Gastroesophageal sphincter (tissue), 4 donors: ENCODE results near the gene AXIN1. TPM values are rescaled to one million over a fixed set of nuclear protein-coding genes. Genes with fewer than 3 reads are reported as not detected.

Source experiments
- ATAC-seq: fragments of 150-250 bp; one replicate; pipeline ENCODE4 v1.9.1; 2016; ENCODE audit warnings: mild to moderate bottlenecking, moderate library complexity
- H3K27ac ChIP-seq, 4 donors: fragments of 200-600 bp; sonication (generic) in 3 of 4; 1 replicate in 3 of 4; 2 replicates in 1 of 4; pipeline ENCODE4 v1.5.1; 2016 to 2019
- H3K27me3 ChIP-seq: fragments of 200-600 bp; sonication (generic); one replicate; pipeline ENCODE4 v1.5.1; 2019
- H3K36me3 ChIP-seq, 2 donors: fragments of 200-600 bp; sonication (generic); one replicate each; pipeline ENCODE4 v1.5.1; 2019; ENCODE audit warnings: control low read depth in 1 of 2
- H3K4me1 ChIP-seq, 3 donors: fragments of 200-600 bp; sonication (generic); 1 replicate in 2 of 3; 2 replicates in 1 of 3; pipeline ENCODE4 v1.5.1; 2016 to 2019; ENCODE audit warnings: control low read depth in 2 of 3
- H3K4me3 ChIP-seq, 2 donors: fragments of 200-600 bp; sonication (generic); one replicate each; pipeline ENCODE4 v1.5.1; 2019; ENCODE audit warnings: mild to moderate bottlenecking in 1 of 2, moderate library complexity in 1 of 2
- H3K9me3 ChIP-seq, 3 donors: fragments of 200-600 bp; sonication (generic); one replicate each; pipeline ENCODE4 v1.5.1; 2017 to 2019; ENCODE audit warnings: control low read depth in 2 of 3
- CTCF ChIP-seq, 4 experiments: fragments of 200-600 bp in 2 of 4; fragments of 450-650 bp in 2 of 4; sonication (generic) in 1 of 4; IDR thresholded peaks; one replicate each; pipeline ENCODE4 v1.5.1; 2017 to 2019; ENCODE audit warnings: antibody characterized with exemption in 4 of 4, mild to moderate bottlenecking in 2 of 4, moderate library complexity in 2 of 4
- EP300 ChIP-seq: sonication (generic); formaldehyde crosslinking; IDR thresholded peaks from one replicate; pipeline ENCODE4 v1.6.1; 2017; ENCODE audit warnings: antibody characterized with exemption, mild to moderate bottlenecking
- POLR2A ChIP-seq, 2 donors: fragments of 450-650 bp; IDR thresholded peaks; one replicate each; pipeline ENCODE4 v1.6.1; 2017; ENCODE audit warnings: antibody characterized with exemption in 2 of 2, mild to moderate bottlenecking in 2 of 2, moderate library complexity in 1 of 2
- POLR2AphosphoS5 ChIP-seq: sonication (generic); formaldehyde crosslinking; IDR thresholded peaks from one replicate; pipeline ENCODE4 v1.6.1; 2017; ENCODE audit warnings: antibody characterized with exemption
- WGBS, 2 donors: methylation state at CpG; one replicate each; pipeline ENCODE4 v1.1.5; 2018; ENCODE audit warnings: low coverage in 1 of 2; 5-methylcytosine and 5-hydroxymethylcytosine counted together
- total RNA-seq, 4 donors: library from RNA; depleted of rRNA; stranded (reverse); fragments of >200 nt; gene quantifications; one replicate each; pipeline ENCODE4 v1.1.0, GENCODE V29; 2016

Gene AXIN1
- total RNA-seq, 4 donors from 2014 or later, result 26.0 to 58.8 (median 32.9) TPM

GRCh38 chr16:369866-370436 lies 17.4 kb upstream of the AXIN1 start:
- no peak for TF ChIP-seq POLR2A (IDR thresholded peaks at IDR 0.05)
- peak overlapping the region; percentile 46 to 59 for H3K4me3 ChIP-seq
- WGBS, 2 donors, result 7% methylated on average over 4 of the region's 44 CpGs; no CpG with 5 or more reads in 1 of the 2 donors
- no peak for ATAC-seq
- H3K27ac ChIP-seq, result peak overlapping the region in 3 of 4 donors; percentile 76 to 80 (median 76)
- peaks cover 0 to 72% of the 10 kb centered on the region in 2 donors for H3K36me3 ChIP-seq
- H3K4me1 ChIP-seq, result peaks cover 0 to 26% (median 17%) of the 10 kb centered on the region in 3 donors
- peaks cover 3% of the 10 kb centered on the region for H3K27me3 ChIP-seq
- no peaks in the 10 kb centered on the region for H3K9me3 ChIP-seq

- peaks cover 0 to 26% (median 17%) of the 10 kb centered on the region in 3 donors for H3K4me1 ChIP-seq
- 54 to 73% methylated on average over 6 to 11 of the region's 20 CpGs for WGBS, 2 donors
- H3K27me3 ChIP-seq, result peaks cover 8% of the 10 kb centered on the region
- no peak overlapping the region for H3K27ac ChIP-seq
- H3K9me3 ChIP-seq, result no peaks in the 10 kb centered on the region
- ATAC-seq, result no peak
- TF ChIP-seq POLR2AphosphoS5 (no peak), EP300 (no peak), CTCF (IDR thresholded peaks at IDR 0.05) (no peak), POLR2A (IDR thresholded peaks at IDR 0.05) (no peak)
- H3K4me3 ChIP-seq, result peak overlapping the region in 1 of 2 donors; percentile 59
- peaks cover 0 to 66% of the 10 kb centered on the region in 2 donors for H3K36me3 ChIP-seq
These were observed 16.8 kb upstream of the AXIN1 start for GRCh38 chr16:369275-369865.

DNA sequence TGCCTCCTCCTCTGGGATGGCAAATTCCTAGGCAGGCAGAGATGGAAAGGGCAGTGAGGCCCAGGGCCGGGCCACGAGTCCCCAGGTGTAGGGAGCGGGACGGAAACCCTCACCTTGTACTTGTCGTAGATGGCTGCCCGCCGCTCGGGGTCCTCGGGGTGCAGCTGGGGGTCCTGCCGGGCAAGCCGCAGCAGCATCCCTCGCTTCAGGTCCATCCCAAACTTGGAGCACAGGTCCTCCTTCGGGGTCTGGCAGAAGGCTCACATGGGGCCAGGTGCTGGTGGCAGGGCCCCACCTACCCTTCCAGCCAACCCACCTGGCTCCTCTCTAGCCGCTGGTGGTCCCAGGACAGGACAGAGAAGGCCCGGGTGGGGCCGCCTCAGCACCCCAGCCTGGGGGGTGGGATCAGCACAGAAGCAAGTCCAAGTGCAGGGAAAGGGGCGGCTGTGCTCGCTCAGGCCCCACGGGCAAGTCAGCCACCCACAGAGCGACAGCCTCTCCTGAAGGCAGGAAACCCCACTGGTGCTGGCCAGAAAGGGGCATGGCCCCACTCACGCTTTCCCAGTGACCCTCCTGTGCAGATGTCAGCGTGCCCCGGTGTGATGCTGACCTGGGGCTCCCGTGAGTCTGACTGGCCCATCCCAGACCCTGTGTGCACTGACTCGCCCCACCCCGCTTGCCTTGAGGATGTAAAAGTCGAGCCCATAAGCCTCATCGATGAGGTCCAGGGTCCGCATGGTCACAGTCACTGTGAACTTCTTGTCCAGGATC lies 16.1 kb upstream of the AXIN1 start:
- H3K4me3 ChIP-seq, result no peak overlapping the region
- ATAC-seq, result no peak
- peaks cover 0 to 26% (median 17%) of the 10 kb centered on the region in 3 donors for H3K4me1 ChIP-seq
- no peak overlapping the region for H3K27ac ChIP-seq
- WGBS, 2 donors, result 100% methylated on average over 2 of the region's 29 CpGs; no CpG with 5 or more reads in 1 of the 2 donors
- H3K27me3 ChIP-seq, result peaks cover 16% of the 10 kb centered on the region
- H3K36me3 ChIP-seq, result peaks cover 0 to 58% of the 10 kb centered on the region in 2 donors
- no peaks in the 10 kb centered on the region for H3K9me3 ChIP-seq
- TF ChIP-seq POLR2AphosphoS5, result no peak
- no peak for TF ChIP-seq POLR2A (IDR thresholded peaks at IDR 0.05)
- TF ChIP-seq CTCF (IDR thresholded peaks at IDR 0.05), result no peak
- no peak for TF ChIP-seq EP300

GRCh38 chr16:367333-367903 lies 14.9 kb upstream of the AXIN1 start:
- Histone ChIP-seq H3K4me1 (peaks cover 0 to 28% (median 17%) of the 10 kb centered on the region in 3 donors), H3K27me3 (peaks cover 28% of the 10 kb centered on the region), H3K9me3 (no peaks in the 10 kb centered on the region), H3K4me3 (no peak overlapping the region), H3K27ac (no peak overlapping the region), H3K36me3 (peaks cover 0 to 47% of the 10 kb centered on the region in 2 donors)
- ATAC-seq, result no peak
- WGBS, 2 donors, result 80% methylated on average over 1 of the region's 18 CpGs; no CpG with 5 or more reads in 1 of the 2 donors
- TF ChIP-seq EP300 (no peak), POLR2A (IDR thresholded peaks at IDR 0.05) (no peak), POLR2AphosphoS5 (no peak), CTCF (IDR thresholded peaks at IDR 0.05) (no peak)

DNA sequence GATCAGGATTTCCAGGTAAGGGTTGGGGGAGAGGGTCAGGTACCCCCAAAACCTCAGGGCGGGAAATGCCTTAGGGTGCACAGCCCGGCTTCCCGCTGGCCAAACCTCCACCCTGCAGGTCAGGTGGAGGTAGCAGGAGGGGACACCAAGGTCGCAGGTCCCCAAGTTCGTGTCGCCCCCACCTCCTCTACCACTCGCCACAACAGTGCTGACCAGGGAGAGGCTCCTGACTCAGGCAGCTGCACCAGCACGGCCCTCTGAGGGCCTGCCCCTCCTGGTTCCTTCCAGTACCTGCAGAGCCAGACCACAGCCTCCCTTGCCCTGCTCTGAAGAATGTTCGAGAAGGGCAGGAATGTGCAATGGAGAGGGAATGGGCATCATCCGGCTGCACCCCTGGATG lies 14.0 kb upstream of the AXIN1 start:
- peaks cover 0 to 33% (median 17%) of the 10 kb centered on the region in 3 donors for H3K4me1 ChIP-seq
- no peaks in the 10 kb centered on the region for H3K9me3 ChIP-seq
- ATAC-seq, result no peak
- H3K27me3 ChIP-seq, result peaks cover 36% of the 10 kb centered on the region
- 70% methylated on average over 4 of the region's 10 CpGs; no CpG with 5 or more reads in 1 of the 2 donors for WGBS, 2 donors
- H3K4me3 ChIP-seq, result no peak overlapping the region
- no peak overlapping the region for H3K27ac ChIP-seq
- H3K36me3 ChIP-seq, result peaks cover 0 to 37% of the 10 kb centered on the region in 2 donors
- no peak for TF ChIP-seq POLR2AphosphoS5
- no peak for TF ChIP-seq CTCF (IDR thresholded peaks at IDR 0.05)
